NCI-H146 treated with DMSO at 0.1 percent for 48 hours (cell line): ENCODE measurements around the gene PKN1.

ENCODE experiments used
- DNase-seq: peaks from one replicate; lab custom pipeline; 2025; ENCODE audit not compliant: unreplicated experiment; lab: John Stamatoyannopoulos, UW

The PKN1 gene

DNA sequence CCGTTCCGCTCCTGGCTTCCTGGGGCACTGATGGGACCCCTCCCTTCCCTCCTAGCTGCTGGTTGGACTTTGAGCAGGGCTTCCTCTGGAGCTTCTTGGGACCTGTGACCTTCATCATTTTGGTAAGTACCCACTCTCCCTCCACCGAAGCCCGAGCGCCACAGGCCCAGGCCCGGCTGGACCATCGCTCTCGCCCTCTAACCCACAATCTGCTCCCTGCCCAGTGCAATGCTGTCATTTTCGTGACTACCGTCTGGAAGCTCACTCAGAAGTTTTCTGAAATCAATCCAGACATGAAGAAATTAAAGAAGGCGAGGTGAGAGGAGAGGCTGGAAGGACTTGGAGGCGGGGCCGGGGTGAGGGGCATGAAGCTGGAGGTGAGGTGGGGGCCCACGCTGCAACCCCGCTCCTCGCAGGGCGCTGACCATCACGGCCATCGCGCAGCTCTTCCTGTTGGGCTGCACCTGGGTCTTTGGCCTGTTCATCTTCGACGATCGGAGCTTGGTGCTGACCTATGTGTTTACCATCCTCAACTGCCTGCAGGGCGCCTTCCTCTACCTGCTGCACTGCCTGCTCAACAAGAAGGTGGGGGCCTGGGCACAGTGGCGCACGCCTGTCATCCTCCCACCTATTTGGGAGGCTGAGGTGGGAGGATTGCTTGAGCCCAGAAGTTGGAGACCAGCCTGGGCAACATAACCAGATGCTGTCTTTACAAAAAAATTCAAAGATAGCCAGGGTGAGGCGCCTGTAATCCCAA lies 26.3 kb upstream of the PKN1 start:
- DNase-seq: no peak

DNA sequence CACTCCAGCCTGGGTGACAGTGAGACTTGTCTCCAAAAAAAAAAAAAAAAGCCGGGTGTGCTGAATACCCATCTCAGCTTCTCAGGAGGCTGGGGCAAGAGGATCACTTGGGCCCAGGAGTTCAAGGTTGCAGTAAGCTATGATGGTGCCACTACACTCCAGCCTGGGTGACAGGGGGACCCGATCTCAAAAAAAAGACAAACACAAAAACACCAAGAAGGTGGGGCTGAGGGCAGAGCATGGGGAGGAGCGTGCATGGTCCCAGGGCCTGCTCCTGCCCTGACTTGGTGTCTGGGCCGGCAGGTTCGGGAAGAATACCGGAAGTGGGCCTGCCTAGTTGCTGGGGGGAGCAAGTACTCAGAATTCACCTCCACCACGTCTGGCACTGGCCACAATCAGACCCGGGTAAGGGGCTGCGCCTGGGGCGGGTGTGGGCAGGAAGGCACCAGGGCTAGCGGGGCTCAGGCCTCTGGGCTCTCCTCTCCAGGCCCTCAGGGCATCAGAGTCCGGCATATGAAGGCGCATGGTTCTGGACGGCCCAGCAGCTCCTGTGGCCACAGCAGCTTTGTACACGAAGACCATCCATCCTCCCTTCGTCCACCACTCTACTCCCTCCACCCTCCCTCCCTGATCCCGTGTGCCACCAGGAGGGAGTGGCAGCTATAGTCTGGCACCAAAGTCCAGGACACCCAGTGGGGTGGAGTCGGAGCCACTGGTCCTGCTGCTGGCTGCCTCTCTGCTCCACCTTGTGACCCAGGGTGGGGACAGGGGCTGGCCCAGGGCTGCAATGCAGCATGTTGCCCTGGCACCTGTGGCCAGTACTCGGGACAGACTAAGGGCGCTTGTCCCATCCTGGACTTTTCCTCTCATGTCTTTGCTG lies 25.3 kb upstream of the PKN1 start:
- no peak for DNase-seq

DNA sequence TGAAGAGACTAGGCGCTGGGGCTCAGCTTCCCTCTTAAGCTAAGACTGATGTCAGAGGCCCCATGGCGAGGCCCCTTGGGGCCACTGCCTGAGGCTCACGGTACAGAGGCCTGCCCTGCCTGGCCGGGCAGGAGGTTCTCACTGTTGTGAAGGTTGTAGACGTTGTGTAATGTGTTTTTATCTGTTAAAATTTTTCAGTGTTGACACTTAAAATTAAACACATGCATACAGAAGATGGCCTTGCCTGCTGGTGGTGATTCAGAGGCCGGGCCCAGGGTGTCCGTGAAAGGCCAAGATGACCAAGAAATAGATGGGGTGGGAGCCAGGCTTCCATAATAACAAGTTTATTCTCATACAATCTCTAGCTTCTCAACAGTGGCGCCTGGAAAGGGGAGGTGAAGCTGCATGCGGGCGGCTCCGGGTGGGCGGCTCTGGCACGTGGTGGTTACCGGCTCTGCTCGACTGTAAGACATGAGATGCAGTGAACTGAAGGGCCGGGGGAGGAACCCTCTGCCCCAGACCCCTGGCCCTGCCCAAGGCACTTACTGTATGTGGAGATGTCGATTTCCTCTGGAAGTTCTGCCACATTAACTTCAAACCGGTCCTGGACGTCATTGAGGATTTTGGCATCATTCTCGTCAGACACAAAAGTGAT lies 24.5 kb upstream of the PKN1 start:
- no peak for DNase-seq

DNA sequence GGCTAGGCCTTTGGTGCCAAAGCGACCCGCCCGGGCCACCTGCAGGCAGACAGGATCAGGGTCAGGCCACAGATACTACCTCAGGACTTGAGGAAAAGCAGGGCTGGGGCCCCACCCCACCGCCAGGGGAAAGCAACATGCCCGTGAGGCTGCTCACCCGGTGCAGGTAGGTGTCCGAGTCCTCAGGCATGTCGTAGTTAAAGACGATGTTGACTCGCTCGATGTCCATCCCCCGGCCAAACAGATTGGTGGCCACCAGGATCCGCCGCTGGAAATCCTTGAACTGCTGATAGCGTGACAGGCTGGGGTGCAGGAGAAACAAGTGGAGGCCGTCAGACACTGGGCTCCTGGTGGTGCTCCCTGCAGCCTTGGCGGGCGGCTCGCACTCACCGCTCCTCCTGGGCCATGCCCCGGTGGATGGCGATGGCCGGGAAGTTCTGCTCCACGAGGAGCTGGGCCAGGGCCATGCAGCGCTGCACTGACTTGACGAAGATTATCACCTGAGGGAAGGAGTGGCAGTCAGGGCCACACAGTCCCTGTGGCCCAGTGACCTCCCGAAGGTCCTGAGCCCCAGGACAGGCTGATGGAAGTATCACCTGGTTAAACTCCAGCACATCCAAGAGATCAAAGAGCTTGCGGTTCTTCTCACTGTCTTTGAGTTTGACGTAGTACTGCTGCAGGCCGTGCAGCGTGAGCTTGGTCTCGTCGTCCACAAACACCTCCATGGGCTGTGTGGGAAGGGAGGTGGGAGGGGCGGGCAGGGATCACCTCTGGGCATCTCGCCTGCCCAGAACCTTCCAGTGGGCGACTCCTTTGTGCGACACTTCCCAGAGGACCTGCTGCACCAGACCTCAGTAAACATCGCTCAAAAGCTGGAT lies 23.7 kb upstream of the PKN1 start:
- DNase-seq: no peak

DNA sequence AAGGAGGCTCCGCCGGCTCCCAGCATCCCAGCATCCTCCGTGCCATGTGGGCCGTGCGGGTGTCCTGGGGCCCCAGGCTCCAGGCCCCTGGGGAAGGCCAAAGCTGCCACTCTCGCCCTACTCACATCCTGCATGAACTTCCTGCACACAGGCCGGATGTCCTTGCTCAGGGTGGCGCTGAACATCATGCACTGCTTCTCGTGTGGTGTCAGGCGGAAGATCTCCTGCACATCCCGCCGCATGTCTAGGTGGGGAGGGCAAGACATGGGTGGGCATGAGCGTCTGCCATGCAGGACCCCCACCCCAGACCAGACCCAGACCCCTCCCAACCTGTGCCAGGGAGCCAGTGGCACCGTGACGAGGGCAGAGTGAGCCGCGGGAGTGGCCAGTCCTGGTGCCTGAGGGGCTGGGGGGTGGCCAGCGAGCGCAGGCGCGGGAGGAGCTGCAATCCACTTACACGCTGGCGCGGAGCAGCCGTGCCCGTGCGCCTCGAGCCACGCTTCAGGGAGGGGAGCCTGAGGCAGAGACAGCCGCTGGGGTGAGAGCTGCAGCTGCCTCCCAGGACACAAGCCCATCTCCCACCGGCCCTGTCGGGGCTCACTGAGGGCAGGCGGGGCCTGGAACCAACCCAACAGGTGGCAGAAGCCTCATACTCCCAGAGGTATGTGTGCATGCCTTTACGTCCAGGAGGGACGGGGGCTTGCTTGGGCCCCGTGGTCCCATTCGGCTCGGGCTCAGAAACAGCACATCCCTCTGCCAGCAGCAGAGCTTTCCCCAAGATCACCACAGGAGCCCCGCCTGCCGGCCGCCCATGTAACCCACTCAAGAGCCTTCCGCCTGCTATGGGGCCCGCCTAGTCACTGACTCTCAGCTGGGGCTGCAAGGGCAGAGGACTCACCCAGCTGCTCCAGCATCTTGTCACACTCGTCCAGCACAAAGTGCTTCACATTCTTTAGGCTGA lies 22.7 kb upstream of the PKN1 start:
- DNase-seq: no peak

DNA sequence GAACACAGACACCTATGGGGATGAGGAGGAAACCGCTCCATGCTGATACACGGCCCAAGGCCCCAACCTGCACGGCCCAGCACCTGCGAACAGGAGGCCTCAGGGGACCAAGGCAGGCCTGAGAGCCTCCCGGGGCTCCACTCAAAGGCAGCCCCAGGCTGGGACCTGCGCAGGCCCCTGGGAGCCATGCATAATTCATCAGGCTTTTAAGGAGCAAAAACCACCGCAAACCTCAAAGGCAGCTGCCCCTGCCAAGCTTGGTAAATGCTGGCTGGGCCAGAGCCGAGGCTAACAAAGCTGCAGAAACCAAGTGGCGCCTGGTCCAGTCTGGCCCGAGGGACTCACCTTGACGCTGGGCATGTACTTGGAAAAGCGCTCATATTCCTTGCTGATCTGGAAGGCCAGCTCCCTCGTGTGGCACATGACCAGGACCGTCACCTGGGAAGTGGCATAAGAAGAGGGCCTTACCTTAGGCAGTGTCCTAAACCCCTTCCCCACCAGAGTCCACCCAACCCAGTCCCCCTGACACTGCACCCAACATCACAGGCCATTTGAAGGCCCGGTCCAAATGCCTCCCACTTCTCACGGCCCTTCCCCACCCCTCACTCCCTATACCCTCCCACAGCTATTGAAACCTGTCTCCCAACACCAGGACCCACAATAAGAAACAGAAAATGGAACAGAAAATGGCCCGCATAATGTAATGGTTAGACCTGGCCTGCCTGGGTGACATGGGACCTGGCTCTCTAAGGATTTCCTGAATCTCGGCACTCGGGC lies 21.8 kb upstream of the PKN1 start:
- DNase-seq: no peak

DNA sequence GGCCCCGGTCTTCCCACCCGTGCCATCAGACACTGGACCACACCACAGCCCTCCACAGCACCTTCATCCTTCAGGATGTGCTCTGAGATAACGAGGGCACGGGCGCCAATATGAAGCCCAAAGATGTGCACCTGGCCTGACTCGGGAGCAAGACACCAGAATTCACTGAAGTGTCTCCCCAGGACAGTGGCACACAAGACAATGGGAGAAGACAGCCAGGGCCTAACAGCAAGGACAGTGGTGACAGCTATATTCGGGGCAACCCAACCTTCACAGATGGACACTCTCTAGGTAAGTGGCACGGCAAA lies 21.2 kb upstream of the PKN1 start:
- no peak for DNase-seq

DNA sequence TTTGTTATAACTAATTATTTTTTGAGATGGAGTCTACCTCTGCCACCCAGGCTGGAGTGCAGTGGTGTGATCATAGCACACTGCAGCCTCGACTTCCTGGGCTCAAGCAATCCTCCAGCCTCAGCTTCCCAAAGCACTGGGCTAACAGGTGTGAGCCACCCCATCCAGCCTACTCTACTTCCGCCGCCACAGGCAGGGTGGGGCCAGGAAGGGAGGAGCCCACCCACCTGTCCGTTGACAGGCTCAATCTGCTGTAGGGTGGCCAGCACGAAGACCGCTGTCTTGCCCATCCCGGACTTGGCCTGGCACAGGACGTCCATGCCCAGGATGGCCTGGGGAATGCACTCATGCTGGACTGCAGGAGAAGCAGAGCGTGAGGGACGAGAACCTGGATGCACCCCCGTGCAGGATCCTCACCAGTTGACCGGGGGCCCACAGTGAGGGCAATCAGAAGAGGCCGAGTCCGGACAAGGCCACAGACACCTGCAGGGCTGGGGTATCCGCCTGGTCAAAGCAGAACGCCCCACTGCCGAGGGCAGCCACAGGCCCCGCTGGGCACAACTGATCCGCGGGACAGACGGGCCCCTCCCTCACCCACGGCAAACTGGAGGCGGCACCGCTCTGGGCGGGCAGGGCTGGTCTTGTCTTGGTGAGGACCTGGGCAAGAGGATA lies 20.6 kb upstream of the PKN1 start:
- DNase-seq: no peak

DNA sequence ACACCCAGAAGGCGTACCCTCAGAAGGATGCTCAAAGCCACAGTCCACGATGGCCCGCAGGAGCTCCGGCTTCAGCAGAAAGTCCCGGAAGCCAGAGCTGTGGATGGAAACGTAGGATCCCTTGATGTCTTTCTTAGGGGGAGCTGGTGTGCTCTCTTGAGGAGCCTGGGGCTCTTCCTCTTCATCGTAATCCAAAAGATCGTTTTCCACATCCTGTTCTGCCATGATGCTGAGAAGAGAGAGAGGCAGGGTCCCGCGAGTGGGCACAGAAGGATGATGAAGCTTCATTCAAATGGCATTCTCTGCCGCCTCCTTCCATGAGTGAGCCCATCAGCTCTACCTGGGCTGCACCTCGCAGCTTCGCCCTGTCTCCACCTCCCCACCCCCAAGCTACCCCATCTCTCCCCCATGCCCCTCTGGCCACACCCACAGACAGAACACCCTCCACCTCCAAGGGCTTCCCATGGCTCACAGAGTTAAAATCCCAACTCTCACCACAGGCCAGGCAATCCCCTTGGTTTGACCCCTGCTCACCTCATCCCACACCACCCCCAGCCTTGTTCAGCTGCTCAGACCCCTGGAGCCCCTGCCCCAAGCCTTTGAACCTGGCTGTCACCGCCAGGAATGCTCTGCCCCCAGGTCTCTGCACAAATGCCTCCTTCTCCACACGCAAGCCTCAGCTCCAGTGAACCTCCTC lies 20.0 kb upstream of the PKN1 start:
- no peak for DNase-seq

DNA sequence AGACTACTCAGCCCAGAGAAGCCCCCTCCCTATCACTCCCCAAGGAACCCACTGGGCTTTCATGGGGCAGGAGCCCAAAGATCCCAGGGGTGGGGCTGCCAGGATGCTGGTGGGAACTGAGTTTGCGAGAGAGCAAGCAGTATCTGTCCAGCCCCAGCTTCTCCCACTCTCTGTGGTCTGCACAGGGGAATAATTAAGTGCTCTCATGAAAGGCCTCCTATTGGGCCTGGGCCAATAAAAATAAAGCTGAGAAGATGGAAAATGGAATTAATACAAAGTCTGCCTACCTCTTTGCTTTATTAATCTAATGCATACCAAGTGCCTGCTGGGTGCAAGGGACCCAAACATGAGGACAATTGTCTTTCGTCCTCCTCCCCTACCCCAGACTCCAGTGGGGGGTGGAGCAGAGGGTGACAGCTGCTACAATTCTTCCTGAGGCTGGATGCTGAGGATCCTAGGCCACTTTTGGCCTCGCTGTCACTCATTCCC lies 19.4 kb upstream of the PKN1 start:
- no peak for DNase-seq

DNA sequence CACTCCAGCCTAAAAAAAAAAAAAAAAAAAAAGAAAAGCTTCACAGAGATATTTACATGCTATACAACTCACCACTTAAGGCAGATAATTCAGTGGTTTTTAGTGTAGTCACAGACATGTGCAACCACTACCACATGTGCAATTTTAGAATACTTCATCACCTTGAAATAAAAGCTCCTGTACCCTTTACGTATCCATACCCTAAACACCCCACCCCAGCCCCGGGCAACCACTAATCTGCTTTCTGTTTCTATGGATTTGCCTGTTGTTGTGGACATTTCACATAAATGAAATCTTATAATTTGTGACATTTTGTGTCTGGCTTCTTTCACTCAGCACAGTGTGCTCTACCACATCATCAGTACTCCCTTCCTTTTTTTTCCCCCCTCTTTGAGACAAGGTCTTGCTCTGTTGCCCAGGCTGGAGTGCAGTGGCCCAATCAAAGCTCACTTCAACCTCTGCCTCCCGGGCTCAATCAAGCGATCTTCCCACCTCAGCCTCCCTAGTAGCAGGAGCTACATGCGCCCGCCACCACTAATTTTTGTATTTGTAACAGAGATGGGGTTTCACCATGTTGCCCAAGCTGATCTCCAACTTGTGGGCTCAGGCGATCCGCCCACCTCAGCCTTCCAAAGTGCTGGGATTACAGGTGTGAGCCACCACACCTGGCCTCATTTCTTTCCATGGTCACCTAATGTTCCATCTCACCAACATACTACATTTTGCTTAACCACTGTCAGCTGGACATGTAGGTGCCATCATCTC lies 18.0 kb upstream of the PKN1 start:
- no peak for DNase-seq

DNA sequence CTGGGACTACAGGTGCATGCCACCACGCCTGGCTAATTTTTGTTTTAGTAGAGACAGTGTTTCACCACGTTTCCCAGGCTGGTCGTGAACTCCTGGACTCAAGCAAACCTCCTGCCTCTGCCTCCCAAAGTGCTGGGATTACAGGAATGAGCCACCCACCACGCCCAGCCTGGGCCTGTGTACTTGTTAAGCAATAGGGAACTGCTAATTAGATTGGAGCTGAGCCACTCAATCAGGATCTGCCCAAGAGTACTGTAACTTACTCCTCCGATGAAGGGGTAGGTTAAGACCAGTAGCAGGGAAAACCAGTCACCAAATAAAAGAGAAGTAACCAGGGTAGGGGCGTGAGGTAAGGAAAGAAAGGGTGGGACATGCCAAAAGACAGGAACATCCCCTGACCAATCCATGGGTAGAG lies 16.3 kb upstream of the PKN1 start:
- no peak for DNase-seq

DNA sequence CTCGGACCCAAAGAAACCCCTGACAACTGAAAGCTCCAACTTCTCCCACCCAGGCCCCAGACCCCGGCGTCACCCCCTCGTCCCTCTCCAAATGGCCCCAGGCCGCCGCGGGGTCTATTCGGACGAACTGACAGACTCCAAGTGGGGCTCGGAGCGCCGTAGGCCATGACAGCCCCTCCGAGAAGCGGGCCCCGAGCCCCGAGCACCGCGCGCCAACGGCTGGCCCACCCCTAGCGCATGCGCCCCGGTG lies 14.3 kb upstream of the PKN1 start:
- DNase-seq: no peak

DNA sequence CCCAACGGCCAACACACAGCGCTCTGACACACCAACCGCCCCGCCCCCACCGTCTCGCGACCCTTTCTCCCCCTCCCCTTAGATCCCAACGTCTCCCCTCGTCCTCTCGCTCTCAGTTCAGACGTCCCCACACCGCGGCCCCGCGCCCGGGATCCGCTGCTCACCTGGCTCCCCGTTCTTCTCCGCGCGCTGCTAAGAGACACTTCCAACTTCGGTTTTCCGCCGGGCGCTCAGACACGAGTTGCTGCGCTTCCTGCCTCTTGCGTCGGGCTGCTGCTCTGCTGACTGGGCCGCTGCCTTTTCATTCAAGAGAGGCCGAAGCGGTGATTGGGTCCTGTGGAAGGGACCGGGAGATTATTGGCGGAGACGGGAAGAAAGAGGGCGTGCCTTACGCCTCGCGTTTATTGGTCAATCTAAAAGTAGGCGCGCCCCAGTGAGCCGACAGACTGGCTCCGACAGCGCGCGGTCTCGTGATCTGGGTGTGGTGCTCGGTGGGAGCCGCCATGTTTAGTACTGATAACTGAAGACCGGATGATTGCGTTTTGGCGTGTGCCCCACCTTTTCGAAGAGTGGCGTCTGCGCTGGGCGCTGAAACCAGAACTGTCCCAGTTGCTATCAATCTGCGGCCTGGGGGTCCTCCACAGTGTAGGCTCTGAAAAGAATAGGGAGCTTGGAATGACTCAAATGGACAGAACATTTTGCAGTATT lies 13.8 kb upstream of the PKN1 start, which contains the start of gene DDX39A:
Gene DDX39A, minus strand, starts transcription at position 236 of the 708 bp plus-strand sequence. CDS start 6,121 bp downstream, outside the sequence.
- peak; percentile 99 for DNase-seq

DNA sequence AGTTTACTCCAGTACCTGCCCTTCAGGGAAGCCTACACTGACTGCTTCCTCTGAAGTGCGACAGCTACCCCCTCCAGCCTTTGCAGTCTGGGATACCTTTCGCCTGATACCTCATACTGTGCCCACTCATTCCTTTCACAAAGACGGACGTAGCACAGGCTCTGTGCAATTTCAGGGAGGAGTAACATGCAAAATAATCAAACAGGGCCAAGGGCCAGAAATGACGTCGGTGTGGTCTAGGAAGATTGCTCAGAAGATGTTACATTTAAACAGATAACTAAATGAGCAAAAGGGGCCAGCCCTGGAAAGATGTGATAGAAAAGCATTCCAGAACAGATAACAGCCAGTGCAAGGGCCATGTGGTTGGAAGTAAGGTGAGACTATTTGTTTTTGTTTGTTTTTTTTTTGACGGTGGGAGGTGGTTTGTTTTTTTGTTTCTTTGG lies 7.4 kb upstream of the PKN1 start:
- no peak for DNase-seq

DNA sequence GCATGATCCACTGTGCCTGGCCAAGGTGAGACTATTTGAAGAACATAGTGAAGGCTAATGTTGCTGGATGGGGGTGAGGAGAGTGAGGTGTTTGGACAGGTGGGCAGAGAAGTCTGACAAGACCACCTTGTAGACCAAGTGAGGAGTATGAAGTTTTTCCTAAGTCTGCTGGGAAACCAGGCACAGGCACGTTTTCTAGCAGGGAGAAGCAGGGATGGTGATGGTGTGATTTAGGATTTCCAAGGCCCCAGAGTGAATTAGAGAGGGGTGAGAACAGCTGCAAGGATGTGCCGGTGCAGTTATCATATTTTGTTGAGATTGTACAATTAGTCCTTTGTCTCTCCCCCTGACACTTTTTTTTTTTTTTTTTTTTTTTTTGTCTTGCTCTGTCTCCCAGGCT lies 5.6 kb upstream of the PKN1 start:
- no peak for DNase-seq
